ENCODE data around the gene CRHBP.
A peak's percentile ranks its signal among the peaks of the same experiment; 100 is the strongest.

The CRHBP gene

GRCh38 chr5:76954383-76954763 is 1.5 kb downstream of the CRHBP start:
- ChIA-PET CTCF (no interaction called here), POLR2A (no interaction called here)
- H3K4me3 ChIP-seq (ENCODE audit: low read depth, low read length), result peak overlapping the region; percentile 42
- no peak for DNase-seq (ENCODE audit: low read depth, low spot score)
- no peak for TF ChIP-seq CTCF (IDR thresholded peaks at IDR 0.05; ENCODE audit: insufficient read depth, low read length, missing control alignments)

DNA sequence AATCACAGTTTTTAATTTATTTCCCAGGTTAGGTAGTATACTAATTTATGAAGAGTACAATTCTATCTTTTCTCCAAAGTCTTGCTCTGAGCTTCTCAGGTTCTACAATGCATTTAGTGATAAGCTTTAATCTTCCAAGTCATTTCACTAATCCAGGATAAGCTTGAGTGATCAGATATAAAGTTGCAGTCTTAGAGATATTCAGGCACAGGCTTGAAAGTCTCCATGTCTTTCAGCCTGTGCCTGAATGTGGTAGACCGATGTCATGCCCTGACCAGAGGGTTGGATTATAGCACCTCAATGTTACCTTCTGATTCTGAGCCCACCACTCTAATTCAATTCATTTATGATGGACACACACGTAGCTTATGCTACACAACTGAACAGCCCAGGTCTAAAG is 3.2 kb downstream of the CRHBP start:
- TF ChIP-seq CTCF (IDR thresholded peaks at IDR 0.05; ENCODE audit: insufficient read depth, low read length, missing control alignments), result no peak
- POLR2A ChIA-PET, result no interaction called here
- CTCF ChIA-PET, result interaction anchor here (0.7 kb wide), 1 partner anchor 219 kb away, joined by 3 read pairs; no protein-coding TSS in a partner anchor
- H3K4me3 ChIP-seq (ENCODE audit: low read depth, low read length), result no peak overlapping the region
- no peak for DNase-seq (ENCODE audit: low read depth, low spot score)

GRCh38 chr5:76958991-76959767 is 6.3 kb downstream of the CRHBP start:
- no peak for TF ChIP-seq CTCF (IDR thresholded peaks at IDR 0.05; ENCODE audit: insufficient read depth, low read length, missing control alignments)
- ChIA-PET CTCF (interaction anchor here (0.8 to 1.4 kb wide), 3 partner anchors 9 to 57 kb away, joined by 3 to 7 read pairs (median 3); no protein-coding TSS in a partner anchor), POLR2A (no interaction called here)
- no peak overlapping the region for H3K4me3 ChIP-seq (ENCODE audit: low read depth, low read length)
- DNase-seq (ENCODE audit: low read depth, low spot score), result no peak

- ChIA-PET POLR2A (no interaction called here), CTCF (no interaction called here)
- DNase-seq (ENCODE audit: low read depth, low spot score), result no peak
- TF ChIP-seq CTCF (IDR thresholded peaks at IDR 0.05; ENCODE audit: insufficient read depth, low read length, missing control alignments), result no peak
- H3K4me3 ChIP-seq (ENCODE audit: low read depth, low read length), result no peak overlapping the region
These were observed 7.3 kb downstream of the CRHBP start for GRCh38 chr5:76960004-76960625.

DNA sequence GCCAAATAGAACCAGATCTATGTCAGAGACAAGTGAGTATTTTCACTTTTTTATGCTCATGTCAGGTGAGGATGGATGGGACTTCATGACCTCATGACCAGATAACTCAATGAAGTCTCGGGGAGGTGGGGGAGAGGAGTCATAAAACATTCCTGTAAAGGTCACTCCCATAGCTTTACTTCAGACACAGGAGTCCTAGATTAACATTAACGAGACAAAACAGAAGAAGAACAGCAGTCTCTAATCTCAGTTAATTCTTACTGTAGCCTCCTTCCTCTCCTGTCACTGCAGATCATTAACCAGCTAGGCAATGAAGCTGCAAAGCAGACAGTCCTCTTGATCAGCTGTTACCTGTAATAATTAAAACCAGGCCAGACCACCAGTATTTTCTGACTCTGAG is 11.2 kb downstream of the CRHBP start:
- no peak for DNase-seq (ENCODE audit: low read depth, low spot score)
- no peak overlapping the region for H3K4me3 ChIP-seq (ENCODE audit: low read depth, low read length)
- no peak for TF ChIP-seq CTCF (IDR thresholded peaks at IDR 0.05; ENCODE audit: insufficient read depth, low read length, missing control alignments)
- CTCF ChIA-PET, result no interaction called here
- POLR2A ChIA-PET, result no interaction called here

- ChIA-PET POLR2A (no interaction called here), CTCF (no interaction called here)
- H3K4me3 ChIP-seq (ENCODE audit: low read depth, low read length), result no peak overlapping the region
- TF ChIP-seq CTCF (IDR thresholded peaks at IDR 0.05; ENCODE audit: insufficient read depth, low read length, missing control alignments), result no peak
- no peak for DNase-seq (ENCODE audit: low read depth, low spot score)
These were observed 18.7 kb downstream of the CRHBP start for GRCh38 chr5:76971511-76971910.
